ENCODE data around the gene CLEC2A.
"Not testable (repeated sequence)": the region's sequence is repeated elsewhere in the genome, so short reads cannot be mapped to it uniquely, and the experiment has no call there.

CLEC2A gene

GRCh38 chr12:9932270-9932669 lies at the start of gene CLEC2A:
Gene CLEC2A (minus strand): TSS chr12:9932370. CDS start chr12:9932329, 41 bp downstream.
- no peak for DNase-seq

GRCh38 chr12:9980126-9980525 lies 48.0 kb upstream of the CLEC2A start:
- DNase-seq = no peak

- no peak for DNase-seq
Measured at GRCh38 chr12:9977916-9978315, 45.7 kb upstream of the CLEC2A start.

GRCh38 chr12:9976626-9977025 lies 44.5 kb upstream of the CLEC2A start:
- DNase-seq = not testable (repeated sequence)

- DNase-seq = no peak
Measured at GRCh38 chr12:9975614-9976013, 43.4 kb upstream of the CLEC2A start.

- DNase-seq = not testable (repeated sequence)
Measured at GRCh38 chr12:9974731-9975130, 42.6 kb upstream of the CLEC2A start.

- DNase-seq = no peak
Measured at GRCh38 chr12:9973949-9974348, 41.8 kb upstream of the CLEC2A start.

GRCh38 chr12:9971181-9971580 lies 39.0 kb upstream of the CLEC2A start, which contains the start of gene CLEC12A:
Gene CLEC12A (plus strand): TSS chr12:9971409. CDS start chr12:9971597, 188 bp downstream.
- no peak for DNase-seq

- DNase-seq = no peak
Measured at GRCh38 chr12:9969673-9970072, 37.5 kb upstream of the CLEC2A start.

- no peak for DNase-seq
Measured at GRCh38 chr12:9961901-9962300, 29.7 kb upstream of the CLEC2A start.

- no peak for DNase-seq
Measured at GRCh38 chr12:9961106-9961505, 28.9 kb upstream of the CLEC2A start.

GRCh38 chr12:9960590-9960989 lies 28.4 kb upstream of the CLEC2A start:
- DNase-seq = no peak

GRCh38 chr12:9957834-9958233 lies 25.7 kb upstream of the CLEC2A start:
- DNase-seq = no peak

GRCh38 chr12:9952954-9953729 lies 21.0 kb upstream of the CLEC2A start:
- not testable (repeated sequence) for DNase-seq

- no peak for DNase-seq
Measured at GRCh38 chr12:9951026-9951675, 19.0 kb upstream of the CLEC2A start.

- DNase-seq = no peak
Measured at GRCh38 chr12:9948606-9949296, 16.6 kb upstream of the CLEC2A start.

GRCh38 chr12:9947674-9948073 lies 15.5 kb upstream of the CLEC2A start:
- no peak for DNase-seq

GRCh38 chr12:9944391-9944790 lies 12.2 kb upstream of the CLEC2A start:
- DNase-seq = no peak

GRCh38 chr12:9943240-9943639 lies 11.1 kb upstream of the CLEC2A start:
- peak; percentile 87 for DNase-seq

- no peak for DNase-seq
Measured at GRCh38 chr12:9941838-9942237, 9.7 kb upstream of the CLEC2A start.

- no peak for DNase-seq
Measured at GRCh38 chr12:9940375-9940774, 8.2 kb upstream of the CLEC2A start.

- no peak for DNase-seq
Measured at GRCh38 chr12:9936591-9936990, 4.4 kb upstream of the CLEC2A start.

- DNase-seq = no peak
Measured at GRCh38 chr12:9935026-9935425, 2.9 kb upstream of the CLEC2A start.

GRCh38 chr12:9933958-9934357 lies 1.8 kb upstream of the CLEC2A start:
- DNase-seq = no peak

Data from NCI-H1105 (cell line).